ENCODE measurements around the gene CDCA5. TPM values are rescaled to one million over a fixed set of nuclear protein-coding genes. Genes with fewer than 3 reads are reported as not detected.

Gene CDCA5
- total RNA-seq, 1 experiment from 2014 or later = 72.1 TPM

GRCh38 chr11:65116370-65117205 lies 32.7 kb upstream of the CDCA5 start:
- Histone ChIP-seq H3K9me3 (ENCODE audit: control insufficient read depth in 1 of 2, insufficient read depth in 1 of 2, low read depth in 1 of 2, low read length in 2 of 2) (no peaks in the 10 kb centered on the region), H4K20me1 (ENCODE audit: insufficient read depth) (no peaks in the 10 kb centered on the region; the same call in 1 of the 2 replicates), H3K4me1 (ENCODE audit: control insufficient read depth in 1 of 2, insufficient read depth in 2 of 2, low read length in 2 of 2) (peaks cover 17 to 52% of the 10 kb centered on the region in 2 experiments; a peak in 3 of 4 replicates), H3K9ac (ENCODE audit: low read length) (peak overlapping the region; percentile 98), H3K4me3 (replicated peaks in 1 of 2; ENCODE audit: low read depth in 1 of 2, low read length in 2 of 2) (peak overlapping the region; percentile 88 to 90), H3K27ac (ENCODE audit: low read depth, low read length) (peak overlapping the region; percentile 95), H3K36me3 (ENCODE audit: control insufficient read depth in 1 of 2, insufficient read depth in 2 of 2, low read length in 2 of 2) (peaks cover 10 to 43% of the 10 kb centered on the region in 2 experiments), H3K79me2 (ENCODE audit: insufficient read depth, low read length) (peaks cover 46% of the 10 kb centered on the region), H3K9me2 (ENCODE audit: insufficient read depth) (no peaks in the 10 kb centered on the region), H2AFZ (ENCODE audit: low read depth, low read length, poor library complexity, severe bottlenecking) (no peak overlapping the region), H3K27me3 (ENCODE audit: insufficient read depth, low read length) (no peaks in the 10 kb centered on the region), H3K4me2 (ENCODE audit: low read length) (peak overlapping the region; percentile 94)
- ChIA-PET CTCF (interaction anchor here (1.0 kb wide), 1 partner anchor 102 kb away, joined by 3 read pairs; no protein-coding TSS in a partner anchor), POLR2A (interaction anchor here (1.0 to 1.1 kb wide), 3 partner anchors 54 to 110 kb away, joined by 3 to 4 read pairs (median 3); partner anchors contain the start of gene SPDYC), RAD21 (ENCODE audit: low non-redundant PET in 1 of 2, low total read pairs in 2 of 2, uncharacterized antibody in 2 of 2, unreplicated experiment in 2 of 2) (interaction anchor here in 1 of 2 experiments (1.0 kb wide), 1 partner anchor 65 kb away, joined by 8 read pairs; the partner anchor contains the start of gene CAPN1)
- ATAC-seq = peak; percentile 2; the same call in 1 of the 2 replicates
- TF ChIP-seq ZNF274 (IDR thresholded peaks at IDR 0.05; ENCODE audit: low read depth, low read length) (no peak), POLR2AphosphoS5 (IDR thresholded peaks at IDR 0.05; ENCODE audit: low read depth, low read length) (peak; percentile 37), JUND (IDR thresholded peaks at IDR 0.05) (no peak), ZBTB33 (IDR thresholded peaks at IDR 0.05; ENCODE audit: extremely low read depth, insufficient replicate concordance, low read length) (no peak), ZFX (IDR thresholded peaks at IDR 0.05) (peak; percentile 96; the same call in 1 of the 2 replicates), MAX (IDR thresholded peaks at IDR 0.05) (no peak), YY1 (IDR thresholded peaks at IDR 0.05; ENCODE audit: extremely low read depth, insufficient replicate concordance, low read depth, low read length) (no peak), TCF7L2 (IDR thresholded peaks at IDR 0.05; ENCODE audit: borderline replicate concordance, extremely low read depth, insufficient read depth, insufficient read length) (peak; percentile 5)
- DNase-seq (ENCODE audit: low read depth, low spot score) = no peak
- intact Hi-C loops (cut with micrococcal nuclease) = loop anchor here (5.0 to 10.0 kb wide), 3 partner anchors 104 to 329 kb away; partner anchors contain the start of genes ARL2 and ATG2A
- BruUV-seq (replicated peaks) = no TSS peak
